Kidney epithelial cell (primary cell): ENCODE measurements around the gene ASPHD1. TPM values are rescaled to one million over a fixed set of nuclear protein-coding genes. Genes with fewer than 3 reads are reported as not detected.

Experiments used
- DNase-seq: peaks from one replicate; pipeline ENCODE4 v3.0.0-alpha.2; 2010; ENCODE audit warnings: low read depth
- H3K27me3 ChIP-seq: 2 replicates; pipeline ENCODE4 v1.6.0; 2011; ENCODE audit warnings: low read length; ENCODE audit not compliant: control insufficient read depth, insufficient read depth
- H3K36me3 ChIP-seq: 2 replicates; pipeline ENCODE4 v1.5.1; 2011; ENCODE audit warnings: low read length; ENCODE audit not compliant: control insufficient read depth, insufficient read depth
- H3K4me3 ChIP-seq: 2 replicates; pipeline ENCODE4 v1.5.1; 2011; ENCODE audit warnings: low read depth, mild to moderate bottlenecking, control low read depth, low read length
- CTCF ChIP-seq: IDR thresholded peaks from 2 replicates; pipeline ENCODE4 v1.5.1; 2011; ENCODE audit warnings: mild to moderate bottlenecking, moderate library complexity, low read length, control low read depth, inconsistent platforms; ENCODE audit not compliant: insufficient read depth, poor library complexity, severe bottlenecking
- total RNA-seq: library from RNA; depleted of rRNA; stranded (reverse); fragments of >200 nt; gene quantifications from 2 replicates; pipeline ENCODE4 v1.2.3, GENCODE V29; 2015

Gene ASPHD1
- total RNA-seq, 1 donor from 2014 or later, result 10.2 TPM

GRCh38 chr16:29943846-29944799 is 43.8 kb downstream of the ASPHD1 start:
- Histone ChIP-seq H3K36me3 (no peaks in the 10 kb centered on the region), H3K4me3 (no peak overlapping the region), H3K27me3 (no peaks in the 10 kb centered on the region)
- DNase-seq, result peak; percentile 98
- TF ChIP-seq CTCF, result peak; percentile 66

- Histone ChIP-seq H3K4me3 (no peak overlapping the region), H3K27me3 (no peaks in the 10 kb centered on the region), H3K36me3 (no peaks in the 10 kb centered on the region)
- DNase-seq, result no peak
- TF ChIP-seq CTCF, result no peak
These were observed 47.6 kb downstream of the ASPHD1 start for GRCh38 chr16:29947897-29948296.

GRCh38 chr16:29950806-29951461 is 50.6 kb downstream of the ASPHD1 start:
- Histone ChIP-seq H3K4me3 (no peak overlapping the region), H3K27me3 (no peaks in the 10 kb centered on the region), H3K36me3 (no peaks in the 10 kb centered on the region)
- DNase-seq, result no peak
- no peak for TF ChIP-seq CTCF

- no peak overlapping the region for H3K4me3 ChIP-seq
- no peak for DNase-seq
These were observed 51.5 kb downstream of the ASPHD1 start for GRCh38 chr16:29951625-29952365.

More at GRCh38 chr16:29951625-29952365, 51.5 kb downstream of the ASPHD1 start:
- Histone ChIP-seq H3K36me3 (no peaks in the 10 kb centered on the region), H3K27me3 (no peaks in the 10 kb centered on the region)
- no peak for TF ChIP-seq CTCF

Other genes starting within 250 kb of the ASPHD1 start
- gene SPN, start 237.2 kb upstream of the ASPHD1 start, total RNA-seq, result 0.27 and 1.0 TPM in 2 replicates
- 47.9 and 60.3 TPM in 2 replicates for gene QPRT, start 221.3 kb upstream of the ASPHD1 start, total RNA-seq
- not detected in 2 replicates for gene C16orf54, start 154.5 kb upstream of the ASPHD1 start, total RNA-seq
- gene ZG16, start 122.2 kb upstream of the ASPHD1 start, total RNA-seq, result not detected in 2 replicates
- 24.2 and 27.5 TPM in 2 replicates for gene KIF22, start 109.7 kb upstream of the ASPHD1 start, total RNA-seq
- gene MAZ, start 94.0 kb upstream of the ASPHD1 start, total RNA-seq, result 164 and 200 TPM in 2 replicates
- 0.27 and 0.29 TPM in 2 replicates for gene PRRT2, start 88.3 kb upstream of the ASPHD1 start, total RNA-seq
- 40.1 and 53.9 TPM in 2 replicates for gene PAGR1, start 84.3 kb upstream of the ASPHD1 start, total RNA-seq
- gene MVP, start 80.0 kb upstream of the ASPHD1 start, total RNA-seq, result 194 and 209 TPM in 2 replicates
- 83.9 and 85.2 TPM in 2 replicates for gene CDIPT, start 37.3 kb upstream of the ASPHD1 start, total RNA-seq
- 26.2 and 30.4 TPM in 2 replicates for gene SEZ6L2, start 938 bp upstream of the ASPHD1 start, total RNA-seq
- gene KCTD13, start 25.7 kb downstream of the ASPHD1 start, total RNA-seq, result 24.7 and 38.2 TPM in 2 replicates
- 173 and 175 TPM in 2 replicates for gene TMEM219, start 61.6 kb downstream of the ASPHD1 start, total RNA-seq
- gene TAOK2, start 73.4 kb downstream of the ASPHD1 start, total RNA-seq, result 40.1 and 41.7 TPM in 2 replicates
- 13.2 and 20.3 TPM in 2 replicates for gene HIRIP3, start 95.1 kb downstream of the ASPHD1 start, total RNA-seq
- gene INO80E, start 95.8 kb downstream of the ASPHD1 start, total RNA-seq, result 43.8 and 114 TPM in 2 replicates
- 0.33 TPM in 1 of 2 replicates, not detected in the other for gene DOC2A, start 110.5 kb downstream of the ASPHD1 start, total RNA-seq
- not detected in 2 replicates for gene C16orf92, start 122.7 kb downstream of the ASPHD1 start, total RNA-seq
- gene TLCD3B, start 130.8 kb downstream of the ASPHD1 start, total RNA-seq, result not detected in 2 replicates
- 826 and 1,130 TPM in 2 replicates for gene ALDOA, start 165.3 kb downstream of the ASPHD1 start, total RNA-seq
- gene PPP4C, start 175.5 kb downstream of the ASPHD1 start, total RNA-seq, result 126 and 139 TPM in 2 replicates
- gene TBX6, start 191.4 kb downstream of the ASPHD1 start, total RNA-seq, result 0.55 and 0.58 TPM in 2 replicates
- gene YPEL3, start 195.7 kb downstream of the ASPHD1 start, total RNA-seq, result 25.5 and 32.3 TPM in 2 replicates
- 0.14 and 0.50 TPM in 2 replicates for gene GDPD3, start 213.0 kb downstream of the ASPHD1 start, total RNA-seq
- 35.9 and 40.8 TPM in 2 replicates for gene MAPK3, start 222.7 kb downstream of the ASPHD1 start, total RNA-seq